GM12878 (cell line): ENCODE measurements around the gene ASB14. TPM values are rescaled to one million over a fixed set of nuclear protein-coding genes. Genes with fewer than 3 reads are reported as not detected.

Experiments
- ATAC-seq: fragments of 200-7000 bp; cut with Tn5 transposase; 3 replicates; pipeline ENCODE4 v1.9.1; 2020; ENCODE audit warnings: mild to moderate bottlenecking, moderate library complexity
- BruUV-seq: library from RNA; stranded (reverse); fragments of 400-500 nt; replicated peaks from 2 replicates; lab custom pipeline; 2021; lab: Mats Ljungman, UMichigan
- CTCF ChIA-PET: fragments of 300-600 bp; sonication (Branson Sonifier 250); formaldehyde crosslinking; extraction: SDS; loops from one replicate; lab custom pipeline; 2021; ENCODE audit warnings: inconsistent platforms; lab: Yijun Ruan, JAX
- POLR2A ChIA-PET: fragments of 350-600 bp; formaldehyde crosslinking; extraction: SDS; loops from one replicate; lab custom pipeline; 2021; ENCODE audit warnings: inconsistent platforms; lab: Charles Lee
- RAD21 ChIA-PET: fragments of 300-600 bp; sonication (Branson Sonifier 250); formaldehyde crosslinking; loops from one replicate; lab custom pipeline; 2023; ENCODE audit warnings: antibody characterized with exemption; ENCODE audit not compliant: unreplicated experiment; lab: Charles Lee
- SMC1A ChIA-PET: fragments of 300-600 bp; sonication (Branson Sonifier 250); formaldehyde crosslinking; loops from one replicate; lab custom pipeline; 2023; ENCODE audit not compliant: unreplicated experiment, uncharacterized antibody; lab: Charles Lee
- DNase-seq: peaks from one replicate; pipeline ENCODE4 v3.0.0-alpha.2; 2011; ENCODE audit warnings: low read depth, low spot score
- FAIRE-seq: peaks from 3 replicates; lab custom pipeline; 2011; peaks lifted over from hg19 to GRCh38; lab: Jason Lieb, UNC
- H2AFZ ChIP-seq: 2 replicates; pipeline ENCODE4 v1.6.0; 2011; ENCODE audit warnings: low read depth, low read length, control low read depth; ENCODE audit not compliant: control insufficient read depth
- H3K27ac ChIP-seq: 2 replicates; pipeline ENCODE4 v1.5.1; 2011; ENCODE audit warnings: control low read depth; ENCODE audit not compliant: control insufficient read depth, insufficient read depth
- H3K27me3 ChIP-seq, 2 experiments: replicated peaks in 1 of 2; 2 replicates each; pipeline versions ENCODE4 v1.6.0 to v1.6.1; 2011; ENCODE audit warnings: low read length in 1 of 2; ENCODE audit not compliant: control insufficient read depth in 2 of 2, insufficient read depth in 2 of 2
- H3K36me3 ChIP-seq, 2 experiments: 2 replicates each; pipeline ENCODE4 v1.5.1; 2011; ENCODE audit warnings: low read length in 1 of 2; ENCODE audit not compliant: control insufficient read depth in 2 of 2, insufficient read depth in 2 of 2
- H3K4me1 ChIP-seq: 2 replicates; pipeline ENCODE4 v1.6.1; 2011; ENCODE audit warnings: mild to moderate bottlenecking, low read length, moderate library complexity, mixed read lengths; ENCODE audit not compliant: control insufficient read depth, insufficient read depth
- H3K4me2 ChIP-seq: 2 replicates; pipeline ENCODE4 v1.6.0; 2011; ENCODE audit warnings: control low read depth; ENCODE audit not compliant: control insufficient read depth, insufficient read depth
- H3K4me3 ChIP-seq: fragments of 200-600 bp; sonication (generic); 2 replicates; pipeline ENCODE4 v1.5.1; 2016
- H3K79me2 ChIP-seq: 2 replicates; pipeline ENCODE4 v1.6.0; 2011; ENCODE audit warnings: low read length; ENCODE audit not compliant: control insufficient read depth, insufficient read depth
- H3K9ac ChIP-seq: 2 replicates; pipeline ENCODE4 v1.8.0; 2011; ENCODE audit warnings: low read length, control low read depth, mixed read lengths; ENCODE audit not compliant: control insufficient read depth, insufficient read depth
- H3K9me3 ChIP-seq: replicated peaks from 3 replicates; pipeline ENCODE4 v1.5.1; 2011; ENCODE audit warnings: mild to moderate bottlenecking, low read length; ENCODE audit not compliant: control insufficient read depth, insufficient read depth
- H4K20me1 ChIP-seq: 2 replicates; pipeline ENCODE4 v1.6.0; 2011; ENCODE audit not compliant: control insufficient read depth, insufficient read depth
- ETV6 ChIP-seq, 2 experiments: fragments of 450-650 bp in 1 of 2; IDR thresholded peaks in 1 of 2; conservative IDR thresholded peaks in 1 of 2; 2 replicates each; pipeline ENCODE4 v1.6.1; 2014; ENCODE audit warnings: antibody characterized with exemption in 1 of 2, borderline replicate concordance in 1 of 2, low read depth in 1 of 2, mild to moderate bottlenecking in 1 of 2, moderate library complexity in 1 of 2
- GATAD2B ChIP-seq: fragments of 450-650 bp; conservative IDR thresholded peaks from 2 replicates; pipeline ENCODE4 v1.6.1; 2017; ENCODE audit warnings: low read depth, mild to moderate bottlenecking, moderate library complexity
- HDAC2 ChIP-seq: fragments of 200-600 bp; sonication (generic); IDR thresholded peaks from 2 replicates; pipeline ENCODE4 v1.6.1; 2017
- NBN ChIP-seq: fragments of 450-650 bp; IDR thresholded peaks from 2 replicates; pipeline ENCODE4 v1.6.1; 2016
- POLR2A ChIP-seq: IDR thresholded peaks from 2 replicates; pipeline ENCODE4 v1.6.1; 2011; ENCODE audit warnings: low read depth, mild to moderate bottlenecking, low read length
- POU2F2 ChIP-seq: IDR thresholded peaks from 3 replicates; pipeline ENCODE4 v1.6.1; 2011; ENCODE audit warnings: low read depth, mild to moderate bottlenecking, low read length, borderline replicate concordance
- SMAD1 ChIP-seq: fragments of 450-650 bp; IDR thresholded peaks from 2 replicates; pipeline ENCODE4 v1.6.1; 2018; ENCODE audit warnings: mild to moderate bottlenecking, low read depth; ENCODE audit not compliant: partially characterized antibody
- ZNF384 ChIP-seq: IDR thresholded peaks from 2 replicates; pipeline ENCODE4 v1.6.1; 2012; ENCODE audit warnings: low read depth, mild to moderate bottlenecking, low read length, improper control_type of control experiment, borderline replicate concordance
- WGBS: methylation state at CpG from one replicate; pipeline ENCODE4 v1.1.6; 2016; ENCODE audit warnings: low lambda C conversion rate; ENCODE audit not compliant: insufficient replicate concordance, insufficient coverage; ENCODE audit errors: missing lambda C conversion rate; 5-methylcytosine and 5-hydroxymethylcytosine counted together
- in situ Hi-C: fragments of 300-500 bp; cut with MboI; formaldehyde crosslinking; loops from 9 replicates; pipeline ENCODE4 v1.14.3; 2018; ENCODE audit warnings: mixed read lengths
- intact Hi-C: fragments of 100-400 bp; cut with micrococcal nuclease; formaldehyde crosslinking; loops from one replicate; pipeline ENCODE4 v1.14.2; 2022; ENCODE audit not compliant: unreplicated experiment
- polyA plus RNA-seq, 11 experiments: library from polyadenylated mRNA; depleted of rRNA in 4 of 11; unstranded in 6 of 11; stranded (reverse) in 5 of 11; fragments of >200 nt; fragmentation: Nextera tagmentation in 4 of 11; fragmentation: Illumina TruSeq in 1 of 11; extraction: Ambion mirVana in 4 of 11; extraction: Trizol in 1 of 11; gene quantifications; 1 replicate in 1 of 11; 2 replicates in 10 of 11; pipeline versions ENCODE4 v1.2.1 to v1.2.3, GENCODE V29; 2011 to 2016; ENCODE audit warnings: inconsistent platforms in 2 of 11, missing spikeins in 2 of 11, low read depth in 1 of 11
- total RNA-seq, 4 experiments: library from RNA; depleted of rRNA in 3 of 4; stranded (reverse); fragments of >200 nt in 3 of 4; fragmentation: Illumina TruSeq in 1 of 4; extraction: Trizol in 1 of 4; gene quantifications; 2 replicates each; pipeline versions ENCODE4 v1.2.1 to v1.2.3, GENCODE V29; 2013 to 2021
- TF ChIP-seq, protein P1 (sequence below): IDR thresholded peaks from 2 replicates; pipeline ENCODE4 v1.6.1; 2012; ENCODE audit warnings: improper control_type of control experiment, low read depth, low read length; ENCODE audit not compliant: insufficient replicate concordance
- TF ChIP-seq, protein P2 (sequence below): IDR thresholded peaks from 2 replicates; pipeline ENCODE4 v1.6.1; 2011; ENCODE audit warnings: borderline replicate concordance, low read depth, mild to moderate bottlenecking, moderate library complexity, low read length; ENCODE audit not compliant: insufficient read depth, poor library complexity, severe bottlenecking

The ASB14 gene
- total and polyA plus RNA-seq, 10 of the 15 experiments (the other 5 are each of a cell fraction or from before 2014, with no cell fraction given), result 0.18 to 0.63 (median 0.21) TPM; not detected in 6

DNA sequence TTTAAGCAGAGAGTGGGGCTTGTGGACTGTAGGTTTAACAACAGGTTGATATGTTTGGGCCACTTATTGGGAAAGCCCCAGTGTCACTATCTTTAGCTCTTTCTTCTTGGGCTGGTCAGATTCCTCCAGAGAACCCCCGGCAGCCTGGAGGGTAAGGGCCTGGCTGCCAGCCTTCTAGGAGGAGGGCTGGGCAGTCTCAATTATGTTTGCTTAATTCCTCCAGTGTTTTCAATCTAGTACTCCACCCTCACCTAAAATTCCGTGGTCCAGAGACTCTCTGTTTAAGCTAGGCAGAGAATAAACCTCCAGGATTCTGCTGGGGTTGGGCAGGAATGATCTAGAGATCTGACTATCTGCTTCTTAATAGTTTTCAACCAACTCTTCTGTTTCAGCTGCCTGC is 5.3 kb downstream of the ASB14 start (continued):
- TF ChIP-seq, protein P1, sequence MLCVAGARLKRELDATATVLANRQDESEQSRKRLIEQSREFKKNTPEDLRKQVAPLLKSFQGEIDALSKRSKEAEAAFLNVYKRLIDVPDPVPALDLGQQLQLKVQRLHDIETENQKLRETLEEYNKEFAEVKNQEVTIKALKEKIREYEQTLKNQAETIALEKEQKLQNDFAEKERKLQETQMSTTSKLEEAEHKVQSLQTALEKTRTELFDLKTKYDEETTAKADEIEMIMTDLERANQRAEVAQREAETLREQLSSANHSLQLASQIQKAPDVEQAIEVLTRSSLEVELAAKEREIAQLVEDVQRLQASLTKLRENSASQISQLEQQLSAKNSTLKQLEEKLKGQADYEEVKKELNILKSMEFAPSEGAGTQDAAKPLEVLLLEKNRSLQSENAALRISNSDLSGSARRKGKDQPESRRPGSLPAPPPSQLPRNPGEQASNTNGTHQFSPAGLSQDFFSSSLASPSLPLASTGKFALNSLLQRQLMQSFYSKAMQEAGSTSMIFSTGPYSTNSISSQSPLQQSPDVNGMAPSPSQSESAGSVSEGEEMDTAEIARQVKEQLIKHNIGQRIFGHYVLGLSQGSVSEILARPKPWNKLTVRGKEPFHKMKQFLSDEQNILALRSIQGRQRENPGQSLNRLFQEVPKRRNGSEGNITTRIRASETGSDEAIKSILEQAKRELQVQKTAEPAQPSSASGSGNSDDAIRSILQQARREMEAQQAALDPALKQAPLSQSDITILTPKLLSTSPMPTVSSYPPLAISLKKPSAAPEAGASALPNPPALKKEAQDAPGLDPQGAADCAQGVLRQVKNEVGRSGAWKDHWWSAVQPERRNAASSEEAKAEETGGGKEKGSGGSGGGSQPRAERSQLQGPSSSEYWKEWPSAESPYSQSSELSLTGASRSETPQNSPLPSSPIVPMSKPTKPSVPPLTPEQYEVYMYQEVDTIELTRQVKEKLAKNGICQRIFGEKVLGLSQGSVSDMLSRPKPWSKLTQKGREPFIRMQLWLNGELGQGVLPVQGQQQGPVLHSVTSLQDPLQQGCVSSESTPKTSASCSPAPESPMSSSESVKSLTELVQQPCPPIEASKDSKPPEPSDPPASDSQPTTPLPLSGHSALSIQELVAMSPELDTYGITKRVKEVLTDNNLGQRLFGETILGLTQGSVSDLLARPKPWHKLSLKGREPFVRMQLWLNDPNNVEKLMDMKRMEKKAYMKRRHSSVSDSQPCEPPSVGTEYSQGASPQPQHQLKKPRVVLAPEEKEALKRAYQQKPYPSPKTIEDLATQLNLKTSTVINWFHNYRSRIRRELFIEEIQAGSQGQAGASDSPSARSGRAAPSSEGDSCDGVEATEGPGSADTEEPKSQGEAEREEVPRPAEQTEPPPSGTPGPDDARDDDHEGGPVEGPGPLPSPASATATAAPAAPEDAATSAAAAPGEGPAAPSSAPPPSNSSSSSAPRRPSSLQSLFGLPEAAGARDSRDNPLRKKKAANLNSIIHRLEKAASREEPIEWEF, result no peak
- TF ChIP-seq ZNF384 (no peak), GATAD2B (no peak), SMAD1 (no peak)

DNA sequence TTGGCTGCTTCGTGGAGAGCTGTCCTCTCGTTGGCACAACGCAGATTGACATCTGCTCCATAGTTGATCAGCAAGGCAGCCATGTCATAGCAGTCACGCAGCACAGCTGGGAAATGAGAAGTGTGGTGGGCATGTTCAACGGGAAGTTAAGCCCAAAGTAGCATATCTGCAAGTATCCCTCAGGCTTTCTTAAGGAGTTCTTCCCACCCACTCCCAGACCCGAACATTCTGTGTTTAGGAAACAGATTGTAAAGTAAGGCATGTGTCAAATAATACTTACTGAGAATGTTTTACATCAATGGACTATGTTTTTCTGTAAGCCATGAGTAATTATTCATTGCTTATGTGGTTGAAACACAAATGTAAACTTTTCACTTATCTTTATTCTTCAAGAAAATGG is 9.2 kb downstream of the ASB14 start:
- BruUV-seq, result no TSS peak

More for the DNA sequence above, 9.2 kb downstream of the ASB14 start:
- FAIRE-seq (no peak), ATAC-seq (no peak), DNase-seq (no peak)
- ChIA-PET CTCF (no interaction called here), POLR2A (no interaction called here), SMC1A (interaction anchor here (0.9 kb wide), 1 partner anchor 10 kb away, joined by 4 read pairs; no protein-coding TSS in a partner anchor), RAD21 (no interaction called here)
- H3K9me3 ChIP-seq, result no peaks in the 10 kb centered on the region; the same call in 2 of the 3 replicates
- 63% methylated on average over 6 of the region's 6 CpGs for WGBS
- H3K4me2 ChIP-seq, result no peak overlapping the region
- H3K9ac ChIP-seq, result no peak overlapping the region
- no peaks in the 10 kb centered on the region for H3K27me3 ChIP-seq
- H2AFZ ChIP-seq, result no peak overlapping the region
- no peaks in the 10 kb centered on the region for H3K36me3 ChIP-seq
- no peak overlapping the region for H3K27ac ChIP-seq
- no peak overlapping the region for H3K4me3 ChIP-seq
- in situ Hi-C loops (no loop called here), intact Hi-C loops (no loop called here)
- no peaks in the 10 kb centered on the region for H4K20me1 ChIP-seq
- TF ChIP-seq ETV6 (conservative IDR thresholded peaks at IDR 0.05 in 1 of 2, IDR thresholded peaks at IDR 0.05 in 1 of 2; ENCODE audit: borderline replicate concordance in 1 of 2, low read depth in 1 of 2), result no peak
- TF ChIP-seq NBN, result no peak
- TF ChIP-seq, protein P2, sequence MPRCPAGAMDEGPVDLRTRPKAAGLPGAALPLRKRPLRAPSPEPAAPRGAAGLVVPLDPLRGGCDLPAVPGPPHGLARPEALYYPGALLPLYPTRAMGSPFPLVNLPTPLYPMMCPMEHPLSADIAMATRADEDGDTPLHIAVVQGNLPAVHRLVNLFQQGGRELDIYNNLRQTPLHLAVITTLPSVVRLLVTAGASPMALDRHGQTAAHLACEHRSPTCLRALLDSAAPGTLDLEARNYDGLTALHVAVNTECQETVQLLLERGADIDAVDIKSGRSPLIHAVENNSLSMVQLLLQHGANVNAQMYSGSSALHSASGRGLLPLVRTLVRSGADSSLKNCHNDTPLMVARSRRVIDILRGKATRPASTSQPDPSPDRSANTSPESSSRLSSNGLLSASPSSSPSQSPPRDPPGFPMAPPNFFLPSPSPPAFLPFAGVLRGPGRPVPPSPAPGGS, result no peak
- no peak for TF ChIP-seq POLR2A
- no peak for TF ChIP-seq POU2F2
- TF ChIP-seq HDAC2, result no peak
- no peaks in the 10 kb centered on the region for H3K4me1 ChIP-seq
- H3K79me2 ChIP-seq, result no peaks in the 10 kb centered on the region
